Gastrocnemius medialis (tissue), 4 donors: ENCODE measurements around the gene CCDC177. TPM values are rescaled to one million over a fixed set of nuclear protein-coding genes. Genes with fewer than 3 reads are reported as not detected.
A peak's percentile ranks its signal among the peaks of the same experiment; 100 is the strongest.

Experiments used
- ATAC-seq, 2 donors: fragments of 150-250 bp; one replicate each; pipeline ENCODE4 v1.9.1; 2016
- DNase-seq, 2 donors: peaks; one replicate each; pipeline ENCODE4 v3.0.0-alpha.2; 2019
- H3K27ac ChIP-seq, 4 donors: fragments of 200-600 bp; sonication (generic); 1 replicate in 1 of 4; 2 replicates in 3 of 4; pipeline ENCODE4 v1.5.1; 2016 to 2018; ENCODE audit warnings: mild to moderate bottlenecking in 2 of 4, moderate library complexity in 1 of 4
- H3K27me3 ChIP-seq, 3 donors: fragments of 200-600 bp; sonication (generic) in 2 of 3; 1 replicate in 1 of 3; 2 replicates in 2 of 3; pipeline versions ENCODE4 v1.5.1 to v1.6.0; 2016 to 2019; ENCODE audit warnings: mild to moderate bottlenecking in 1 of 3, moderate library complexity in 1 of 3
- H3K36me3 ChIP-seq, 2 donors: fragments of 200-600 bp; sonication (generic) in 1 of 2; one replicate each; pipeline ENCODE4 v1.5.1; 2017 to 2018
- H3K4me1 ChIP-seq, 2 donors: fragments of 200-600 bp; sonication (generic) in 1 of 2; one replicate each; pipeline ENCODE4 v1.5.1; 2016 to 2017; ENCODE audit warnings: mild to moderate bottlenecking in 2 of 2
- H3K4me3 ChIP-seq, 4 donors: fragments of 200-600 bp; sonication (generic) in 3 of 4; 1 replicate in 1 of 4; 2 replicates in 3 of 4; pipeline ENCODE4 v1.5.1; 2016 to 2019; ENCODE audit warnings: mild to moderate bottlenecking in 2 of 4
- H3K9me3 ChIP-seq, 3 donors: fragments of 200-600 bp; sonication (generic) in 2 of 3; 1 replicate in 1 of 3; 2 replicates in 2 of 3; pipeline ENCODE4 v1.5.1; 2016 to 2019
- CTCF ChIP-seq, 5 experiments: fragments of 450-650 bp in 3 of 5; fragments of 200-600 bp in 2 of 5; sonication (generic) in 2 of 5; IDR thresholded peaks in 4 of 5; conservative IDR thresholded peaks in 1 of 5; 1 replicate in 4 of 5; 2 replicates in 1 of 5; pipeline ENCODE4 v1.5.1; 2016 to 2019; ENCODE audit warnings: antibody characterized with exemption in 5 of 5, mild to moderate bottlenecking in 3 of 5, moderate library complexity in 3 of 5
- POLR2A ChIP-seq, 2 donors: fragments of 450-650 bp; IDR thresholded peaks; one replicate each; pipeline ENCODE4 v1.6.1; 2017; ENCODE audit warnings: antibody characterized with exemption in 2 of 2, mild to moderate bottlenecking in 2 of 2, moderate library complexity in 2 of 2
- in situ Hi-C, 4 donors: fragments of 200-750 bp; cut with MboI; loops; one replicate each; pipeline versions ENCODE4 v1.15.0 to v1.8.0; 2017; ENCODE audit warnings: low sequenced_read_pairs in 4 of 4
- intact Hi-C: fragments of 100-400 bp; cut with DNase I; formaldehyde crosslinking; loops from one replicate; pipeline ENCODE4 v1.15.1; 2023; ENCODE audit warnings: low total_unique reads
- total RNA-seq, 4 donors: library from RNA; depleted of rRNA; stranded (reverse); fragments of >200 nt; gene quantifications; one replicate each; pipeline versions ENCODE4 v1.1.0 to v1.2.3, GENCODE V29; 2016

Gene CCDC177
- total RNA-seq, 4 donors from 2014 or later, result not detected

DNA sequence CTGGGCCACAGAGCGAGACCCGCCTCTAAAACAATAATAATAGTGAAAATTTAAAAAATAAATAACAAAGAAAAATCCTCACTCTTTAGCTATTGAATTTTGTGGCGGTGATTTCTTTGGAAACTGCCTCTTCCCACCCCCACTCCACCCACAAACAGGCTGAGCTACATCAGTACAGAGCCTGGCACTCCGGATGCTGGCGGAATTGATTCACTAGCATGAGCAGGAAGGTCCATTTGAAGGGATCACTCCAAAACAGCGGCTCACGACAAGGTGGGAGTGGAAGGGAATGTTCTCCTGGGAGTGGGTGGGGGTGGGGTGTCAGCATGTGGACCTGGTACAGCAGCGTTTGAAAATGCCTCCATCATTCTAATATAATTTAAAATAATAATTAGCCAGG, 26.1 kb downstream of the CCDC177 start:
- peaks cover 20 to 28% (median 27%) of the 10 kb centered on the region in 3 donors for H3K27me3 ChIP-seq

DNA sequence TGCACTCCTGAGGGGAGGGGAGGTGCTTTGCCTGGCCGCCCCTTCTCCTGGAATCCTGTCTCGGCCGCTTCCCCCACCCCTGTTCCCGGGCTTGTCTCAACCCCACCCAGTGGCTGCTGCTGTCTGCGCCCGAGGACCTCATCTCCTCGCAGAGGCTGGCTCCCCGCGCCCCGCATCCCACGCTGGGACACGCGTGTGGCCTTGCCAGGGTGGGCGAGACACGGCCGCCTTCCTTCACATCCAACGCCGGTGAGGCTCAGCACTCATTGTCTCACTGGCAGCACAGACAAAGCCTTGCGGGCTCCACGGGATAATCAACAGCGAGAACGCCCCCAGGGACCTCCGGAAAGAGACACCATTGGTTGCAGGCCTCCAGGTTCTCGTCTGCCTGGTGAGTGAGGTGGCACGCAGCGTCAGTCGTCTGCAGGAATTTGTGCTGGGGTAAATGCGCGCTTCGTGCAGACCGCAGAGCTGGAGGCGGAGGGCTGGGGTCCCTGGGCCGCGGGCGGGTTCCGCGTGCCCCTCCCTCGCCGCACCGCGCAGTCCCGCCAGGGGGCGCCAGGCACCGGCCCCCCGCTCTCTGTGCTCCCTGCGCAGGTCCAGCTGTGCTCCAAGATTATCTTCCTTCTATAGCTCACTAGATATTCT, 26.8 kb downstream of the CCDC177 start:
- intact Hi-C loops (loop anchor here (1.0 kb wide), 1 partner anchor 8 kb away; no protein-coding TSS in a partner anchor), in situ Hi-C loops (no loop called here)
- H3K27me3 ChIP-seq, result peaks cover 20 to 28% (median 27%) of the 10 kb centered on the region in 3 donors
- TF ChIP-seq CTCF (IDR thresholded peaks at IDR 0.05 in 4 of 5, conservative IDR thresholded peaks at IDR 0.05 in 1 of 5) (peak in 3 of 5 experiments; percentile 29 to 48 (median 32)), POLR2A (IDR thresholded peaks at IDR 0.05) (no peak)
- no peaks in the 10 kb centered on the region for H3K36me3 ChIP-seq
- peak overlapping the region in 1 of 4 donors; percentile 25 for H3K4me3 ChIP-seq
- no peak overlapping the region for H3K27ac ChIP-seq
- H3K4me1 ChIP-seq, result no peaks in the 10 kb centered on the region
- DNase-seq (no peak), ATAC-seq (no peak)
- H3K9me3 ChIP-seq, result no peaks in the 10 kb centered on the region

More for the DNA sequence above, 26.1 kb downstream of the CCDC177 start:
- H3K4me1 ChIP-seq, result no peaks in the 10 kb centered on the region
- ATAC-seq (no peak), DNase-seq (no peak)
- intact Hi-C loops (loop anchor here (1.0 kb wide), 1 partner anchor 8 kb away; no protein-coding TSS in a partner anchor), in situ Hi-C loops (no loop called here)
- no peaks in the 10 kb centered on the region for H3K36me3 ChIP-seq
- no peak overlapping the region for H3K27ac ChIP-seq
- H3K9me3 ChIP-seq, result no peaks in the 10 kb centered on the region
- no peak overlapping the region for H3K4me3 ChIP-seq
- TF ChIP-seq CTCF (IDR thresholded peaks at IDR 0.05 in 4 of 5, conservative IDR thresholded peaks at IDR 0.05 in 1 of 5), result no peak
- TF ChIP-seq POLR2A (IDR thresholded peaks at IDR 0.05), result no peak

- intact Hi-C loops, result no loop called here
- in situ Hi-C loops, result no loop called here
- Histone ChIP-seq H3K27me3 (peaks cover 5 to 12% (median 10%) of the 10 kb centered on the region in 3 donors), H3K36me3 (no peaks in the 10 kb centered on the region), H3K9me3 (no peaks in the 10 kb centered on the region), H3K4me1 (no peaks in the 10 kb centered on the region), H3K4me3 (no peak overlapping the region), H3K27ac (no peak overlapping the region)
- DNase-seq, result peak in 1 of 2 donors; percentile 17
- no peak for TF ChIP-seq POLR2A (IDR thresholded peaks at IDR 0.05)
- no peak for TF ChIP-seq CTCF (IDR thresholded peaks at IDR 0.05 in 4 of 5, conservative IDR thresholded peaks at IDR 0.05 in 1 of 5)
- no peak for ATAC-seq
Measured at GRCh38 chr14:69543341-69544115, 31.1 kb downstream of the CCDC177 start.

DNA sequence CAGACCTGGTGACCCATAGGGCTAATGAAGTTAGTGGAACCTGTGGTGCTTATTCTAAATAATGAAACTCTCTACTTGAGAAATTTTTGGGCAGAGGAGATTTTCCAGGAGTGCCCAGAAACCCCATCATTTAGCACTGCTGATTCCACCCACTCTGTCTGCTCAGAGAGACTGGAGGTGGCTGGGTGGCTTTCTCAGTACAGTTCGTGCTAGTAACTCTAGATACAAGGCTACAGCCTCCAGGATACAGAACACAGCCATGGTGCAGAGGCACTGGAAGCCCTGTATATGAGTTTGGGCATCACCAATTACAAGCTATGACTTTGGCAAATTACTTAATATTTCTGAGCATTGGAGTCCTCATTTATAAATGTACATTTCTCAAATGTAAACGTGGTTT, 32.4 kb downstream of the CCDC177 start:
- no peaks in the 10 kb centered on the region for H3K4me1 ChIP-seq
- H3K27ac ChIP-seq, result no peak overlapping the region
- H3K27me3 ChIP-seq, result no peaks in the 10 kb centered on the region
- no peaks in the 10 kb centered on the region for H3K9me3 ChIP-seq
- DNase-seq (no peak), ATAC-seq (no peak)
- H3K36me3 ChIP-seq, result no peaks in the 10 kb centered on the region
- intact Hi-C loops (no loop called here), in situ Hi-C loops (no loop called here)
- TF ChIP-seq POLR2A (IDR thresholded peaks at IDR 0.05), result no peak
- TF ChIP-seq CTCF (IDR thresholded peaks at IDR 0.05 in 4 of 5, conservative IDR thresholded peaks at IDR 0.05 in 1 of 5), result no peak
- no peak overlapping the region for H3K4me3 ChIP-seq
